ENCODE results near the gene KNSTRN.

The KNSTRN gene, protein sequence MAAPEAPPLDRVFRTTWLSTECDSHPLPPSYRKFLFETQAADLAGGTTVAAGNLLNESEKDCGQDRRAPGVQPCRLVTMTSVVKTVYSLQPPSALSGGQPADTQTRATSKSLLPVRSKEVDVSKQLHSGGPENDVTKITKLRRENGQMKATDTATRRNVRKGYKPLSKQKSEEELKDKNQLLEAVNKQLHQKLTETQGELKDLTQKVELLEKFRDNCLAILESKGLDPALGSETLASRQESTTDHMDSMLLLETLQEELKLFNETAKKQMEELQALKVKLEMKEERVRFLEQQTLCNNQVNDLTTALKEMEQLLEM

DNA sequence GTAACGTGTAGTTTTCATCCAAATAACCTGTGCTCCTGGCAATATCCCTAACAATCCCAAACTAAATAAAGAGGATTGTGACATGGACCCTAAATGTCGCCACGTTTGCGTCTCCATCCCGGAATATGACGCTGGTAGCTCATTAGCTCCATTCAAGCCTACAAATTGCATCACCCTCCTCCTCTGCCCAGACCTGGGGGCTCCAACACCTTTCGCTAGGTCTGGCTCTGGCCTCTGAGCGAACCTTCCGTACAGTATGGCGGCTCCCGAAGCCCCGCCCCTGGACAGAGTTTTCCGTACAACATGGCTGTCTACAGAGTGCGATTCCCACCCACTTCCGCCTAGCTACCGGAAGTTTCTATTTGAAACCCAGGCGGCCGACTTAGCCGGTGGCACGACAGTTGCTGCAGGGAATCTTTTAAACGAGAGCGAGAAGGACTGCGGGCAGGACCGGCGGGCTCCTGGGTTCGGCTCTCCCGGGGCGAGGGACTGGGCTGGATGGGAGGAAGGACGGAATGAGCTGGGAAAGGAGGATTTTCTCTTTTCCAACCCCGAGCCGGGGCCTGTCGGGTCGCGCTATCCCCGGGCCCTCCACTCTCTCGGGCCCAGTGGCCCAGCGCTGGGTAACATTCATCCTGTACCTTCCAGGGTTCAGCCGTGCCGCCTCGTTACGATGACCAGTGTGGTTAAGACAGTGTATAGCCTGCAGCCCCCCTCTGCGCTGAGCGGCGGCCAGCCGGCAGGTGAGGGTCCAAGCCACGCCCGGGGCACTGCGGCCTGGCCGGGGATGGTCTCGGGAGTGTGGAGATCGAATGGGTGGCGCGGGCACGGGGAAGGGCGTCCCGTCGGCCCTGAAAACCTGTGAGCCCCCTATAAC lies at the start of gene KNSTRN:
Gene KNSTRN (plus strand): TSS at position 142 of the 877 bp plus-strand sequence. CDS start 115 bp downstream, at position 257.
- DNase-seq (ENCODE audit: low spot score) = peak; percentile 95

DNA sequence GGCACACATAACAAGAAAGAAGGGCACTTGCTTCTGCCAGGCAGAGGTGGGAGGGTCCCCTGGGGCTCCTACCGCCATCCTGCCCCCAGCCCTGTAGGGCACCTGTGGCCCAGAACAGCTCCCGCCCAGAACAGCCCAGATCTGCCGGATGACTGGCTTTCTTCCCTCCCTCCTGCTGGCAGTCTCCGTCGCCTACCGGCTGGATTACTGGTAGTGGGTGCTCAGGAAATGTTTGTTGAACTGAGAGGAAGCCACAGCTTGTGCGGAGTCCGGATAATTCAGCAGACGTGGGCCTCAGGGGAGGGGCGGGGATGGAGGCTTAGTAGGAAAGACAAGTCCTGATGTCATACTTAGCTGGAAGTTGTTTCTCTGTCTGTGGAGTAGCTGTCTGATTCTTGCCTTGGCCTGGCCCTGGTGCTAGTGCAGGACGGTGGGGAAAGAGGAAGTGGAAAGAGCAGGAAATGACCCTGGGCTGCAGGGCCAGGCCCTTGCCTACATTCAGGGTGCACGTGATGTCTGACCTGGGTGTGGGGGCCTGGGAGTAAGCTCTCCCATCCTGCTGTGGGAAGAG lies 48.5 kb upstream of the KNSTRN start:
- no peak for DNase-seq (ENCODE audit: low spot score)

DNA sequence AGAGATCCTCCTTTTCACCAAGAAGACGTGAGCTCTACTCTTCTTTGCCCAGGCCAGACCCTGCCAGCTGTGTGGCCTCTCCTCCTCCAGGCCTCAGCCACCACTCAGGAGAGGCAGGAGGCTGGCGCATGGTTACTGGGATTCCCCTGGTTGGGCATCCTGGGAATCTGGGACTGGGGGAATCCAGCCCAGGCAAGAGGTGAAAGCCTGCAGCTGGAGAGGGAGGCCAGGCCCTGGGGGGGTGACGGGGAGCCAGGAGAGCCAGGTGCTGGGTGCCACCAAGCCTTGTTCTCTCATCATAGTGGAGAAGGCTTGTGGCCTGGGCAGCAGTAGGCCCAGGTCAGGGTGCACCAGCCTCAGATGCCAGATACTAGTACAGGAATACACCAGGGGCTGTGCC lies 48.0 kb upstream of the KNSTRN start:
- no peak for DNase-seq (ENCODE audit: low spot score)

DNA sequence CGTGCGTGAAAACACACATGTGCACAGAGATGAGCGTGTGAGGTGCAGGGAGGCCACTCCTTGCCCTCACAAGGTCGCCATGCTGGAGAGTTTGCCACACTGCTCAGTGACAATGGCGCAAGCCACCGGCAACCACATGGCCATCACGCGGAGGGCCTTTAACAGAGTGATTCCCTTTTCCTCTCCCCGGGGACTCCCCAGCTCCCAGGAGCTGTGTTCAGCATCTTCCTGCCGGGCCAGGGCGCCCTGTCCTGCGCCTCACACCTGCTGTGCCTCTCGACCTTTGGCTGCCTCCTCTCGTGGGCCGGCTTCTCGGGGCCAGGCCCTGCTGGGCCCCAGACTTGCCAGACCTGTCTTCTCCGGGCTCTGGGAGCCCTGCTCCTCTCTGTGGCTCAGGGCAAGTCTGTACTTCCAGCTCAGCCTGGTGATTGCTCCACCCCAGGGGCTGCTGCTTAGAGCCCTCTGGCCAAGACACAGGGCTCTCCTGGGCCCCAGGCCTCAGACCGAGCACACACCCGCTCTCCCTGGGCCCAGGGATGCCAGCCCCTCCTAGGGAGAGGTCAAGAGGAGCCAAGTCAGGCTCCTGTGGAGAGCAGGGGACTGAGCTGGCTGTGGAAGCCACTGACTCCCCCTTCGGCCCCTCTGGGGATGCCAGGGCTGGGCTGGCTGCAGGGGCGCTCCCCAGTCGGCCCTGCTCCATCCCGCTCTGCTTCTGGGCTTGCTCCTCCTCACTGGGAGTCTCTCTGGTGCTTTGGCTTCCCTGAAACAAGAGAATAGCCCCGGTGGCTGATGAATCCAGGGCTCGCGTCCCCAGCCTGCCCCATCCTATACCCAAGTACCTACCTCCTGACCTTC lies 47.4 kb upstream of the KNSTRN start:
- DNase-seq (ENCODE audit: low spot score) = no peak

DNA sequence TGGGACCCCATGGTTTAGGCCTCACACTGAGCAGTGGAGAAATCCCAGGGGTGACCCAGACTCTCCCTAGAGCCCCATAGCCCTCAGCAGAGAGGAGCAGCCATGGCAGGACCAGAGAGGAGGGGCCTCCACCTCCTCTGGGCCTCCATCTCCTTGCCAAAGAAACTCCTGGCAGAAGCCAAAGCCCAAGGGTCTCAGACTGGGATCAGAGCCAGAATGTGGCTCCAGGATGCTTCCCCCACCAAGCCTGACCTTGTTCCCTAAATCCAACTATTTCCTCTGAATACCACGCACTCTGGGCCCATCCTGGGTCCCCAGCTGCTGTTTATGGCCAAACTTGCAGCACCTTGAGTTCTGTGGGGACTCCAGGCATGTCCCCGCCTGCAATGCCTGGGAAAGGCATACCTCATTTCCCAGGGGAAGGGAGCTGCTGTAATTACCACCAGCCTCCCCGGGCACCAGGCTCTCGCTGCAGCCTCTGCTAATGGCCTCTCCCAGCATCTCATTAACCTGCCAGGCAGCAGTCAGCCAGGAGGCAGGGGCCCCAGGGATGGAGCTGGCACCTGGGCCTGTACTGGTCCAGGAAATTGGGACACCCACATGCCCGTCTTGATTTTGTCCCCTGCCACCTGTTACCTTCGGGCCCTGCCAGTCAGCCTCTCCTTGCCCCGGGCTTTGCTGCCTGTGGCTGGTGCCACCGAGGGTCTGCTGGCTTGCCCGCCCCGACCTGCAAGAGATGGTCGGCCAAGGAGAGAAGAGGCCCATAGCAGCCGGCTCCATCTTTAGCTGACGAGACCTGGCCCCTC lies 46.4 kb upstream of the KNSTRN start:
- DNase-seq (ENCODE audit: low spot score) = no peak

DNA sequence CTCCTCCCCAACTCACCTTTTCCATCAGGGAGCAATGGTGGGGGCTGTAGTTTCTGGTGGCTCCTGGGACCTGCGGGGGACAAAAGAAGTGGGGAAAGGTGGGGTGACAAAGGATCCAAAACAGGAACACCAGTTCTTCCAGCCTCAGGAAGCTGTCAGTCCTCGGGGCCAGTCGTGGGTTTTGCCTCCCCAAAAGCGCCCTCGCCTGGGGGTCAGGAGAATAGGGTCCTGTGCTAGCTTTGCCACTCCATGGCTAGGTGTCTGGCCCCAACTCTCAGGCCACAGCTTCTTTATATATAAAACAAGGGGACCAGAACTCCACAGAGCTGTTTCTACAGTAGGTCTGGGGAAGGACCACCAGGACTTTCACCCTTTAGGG lies 45.8 kb upstream of the KNSTRN start:
- no peak for DNase-seq (ENCODE audit: low spot score)

DNA sequence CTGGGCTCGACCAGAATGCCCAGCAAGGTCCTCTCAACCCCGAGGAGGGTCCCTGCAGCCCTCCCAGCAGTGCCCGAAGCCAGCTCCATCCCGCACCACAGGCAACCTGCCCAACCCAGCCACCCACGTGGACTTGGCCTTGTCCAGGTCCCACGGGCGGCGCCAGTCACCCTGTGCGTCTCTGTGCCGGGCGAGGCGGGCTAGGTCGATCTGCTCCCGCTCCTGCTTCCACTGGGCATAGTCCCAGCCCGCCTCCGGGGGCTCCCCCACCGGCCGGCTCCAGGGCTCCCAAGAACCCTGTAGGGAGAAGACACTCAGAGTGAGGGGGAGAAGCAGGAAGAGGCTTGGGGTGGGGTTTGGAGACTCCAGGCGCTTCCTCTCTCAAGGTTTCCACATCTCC lies 44.9 kb upstream of the KNSTRN start:
- no peak for DNase-seq (ENCODE audit: low spot score)

DNA sequence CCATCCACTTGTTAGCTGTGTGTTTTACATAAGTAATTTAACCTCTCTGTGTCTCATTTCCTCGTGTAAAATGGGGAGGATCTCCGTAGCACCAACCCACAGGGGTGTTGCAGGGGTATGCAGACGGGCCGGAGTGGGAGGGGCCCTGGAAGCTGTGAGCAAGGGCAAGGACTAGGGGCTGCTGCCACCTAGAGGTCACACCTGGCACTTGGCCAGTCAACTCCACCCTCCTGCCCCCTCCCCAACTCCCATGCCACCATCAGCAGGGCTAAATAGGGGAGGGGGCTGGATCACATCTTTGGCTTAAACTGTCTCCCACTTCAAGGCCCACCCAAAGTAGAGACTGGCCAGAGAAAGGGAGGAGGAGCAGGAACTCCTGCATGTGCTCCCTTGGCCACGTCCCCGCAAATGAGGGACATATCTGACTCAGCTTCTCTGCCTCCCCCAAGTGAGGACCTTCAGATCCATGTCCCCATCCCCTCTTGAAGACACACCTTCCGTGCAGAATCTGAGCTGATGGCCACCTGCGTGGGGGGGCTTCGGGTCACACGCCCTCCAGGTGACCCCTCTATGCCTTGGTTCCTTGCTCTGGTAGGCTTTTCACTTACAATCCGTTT lies 44.4 kb upstream of the KNSTRN start:
- DNase-seq (ENCODE audit: low spot score) = peak; percentile 61

DNA sequence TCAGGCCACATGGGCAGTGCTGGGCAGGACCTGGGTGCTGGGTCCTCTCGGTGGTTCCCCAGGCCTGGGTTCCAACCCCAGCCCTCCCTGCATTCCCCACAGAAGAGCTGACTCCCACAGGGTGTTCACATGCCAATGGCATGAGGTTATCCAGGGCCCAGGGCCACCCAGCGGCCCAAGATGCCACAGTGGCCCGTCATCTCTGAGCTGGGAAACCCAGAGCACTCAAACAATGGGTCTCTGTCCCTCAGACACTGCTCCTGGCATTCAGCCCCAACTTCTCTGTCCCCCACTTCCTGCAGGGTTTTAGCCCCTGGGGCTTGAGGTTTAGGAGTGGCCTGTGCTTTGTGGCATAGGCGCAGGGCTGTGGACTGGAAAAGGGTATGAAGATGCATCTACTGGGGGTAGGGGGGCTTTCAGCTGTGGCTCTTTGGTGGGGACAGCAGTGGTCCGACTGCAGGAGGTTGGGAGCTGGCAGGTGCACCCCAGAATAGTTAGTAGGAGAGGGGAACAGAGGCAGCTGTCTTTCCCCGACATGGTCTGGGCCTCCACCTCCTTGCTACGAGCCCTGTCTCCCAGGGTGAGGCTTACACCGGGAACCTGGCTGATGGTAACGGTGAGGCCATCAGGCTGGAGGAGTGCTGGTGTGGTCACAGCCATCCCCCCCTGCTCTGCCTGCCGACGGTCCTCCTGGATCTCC lies 43.5 kb upstream of the KNSTRN start:
- DNase-seq (ENCODE audit: low spot score) = peak; percentile 86

DNA sequence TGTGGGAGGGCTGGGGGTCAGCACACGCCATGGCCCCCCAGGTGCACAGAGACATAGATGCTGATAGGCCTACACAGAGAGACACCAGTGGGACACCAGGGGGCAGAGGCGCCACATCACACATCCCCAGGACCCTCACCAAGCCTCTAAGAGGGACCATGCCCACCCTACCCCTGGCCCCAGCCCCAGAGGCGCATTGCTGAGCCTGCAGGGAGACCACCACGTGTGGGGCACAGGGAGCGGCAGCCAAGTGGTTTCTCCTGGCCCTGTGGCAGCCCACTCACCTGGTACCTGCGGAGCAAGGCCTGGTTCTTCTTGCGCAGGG lies 42.9 kb upstream of the KNSTRN start:
- no peak for DNase-seq (ENCODE audit: low spot score)

DNA sequence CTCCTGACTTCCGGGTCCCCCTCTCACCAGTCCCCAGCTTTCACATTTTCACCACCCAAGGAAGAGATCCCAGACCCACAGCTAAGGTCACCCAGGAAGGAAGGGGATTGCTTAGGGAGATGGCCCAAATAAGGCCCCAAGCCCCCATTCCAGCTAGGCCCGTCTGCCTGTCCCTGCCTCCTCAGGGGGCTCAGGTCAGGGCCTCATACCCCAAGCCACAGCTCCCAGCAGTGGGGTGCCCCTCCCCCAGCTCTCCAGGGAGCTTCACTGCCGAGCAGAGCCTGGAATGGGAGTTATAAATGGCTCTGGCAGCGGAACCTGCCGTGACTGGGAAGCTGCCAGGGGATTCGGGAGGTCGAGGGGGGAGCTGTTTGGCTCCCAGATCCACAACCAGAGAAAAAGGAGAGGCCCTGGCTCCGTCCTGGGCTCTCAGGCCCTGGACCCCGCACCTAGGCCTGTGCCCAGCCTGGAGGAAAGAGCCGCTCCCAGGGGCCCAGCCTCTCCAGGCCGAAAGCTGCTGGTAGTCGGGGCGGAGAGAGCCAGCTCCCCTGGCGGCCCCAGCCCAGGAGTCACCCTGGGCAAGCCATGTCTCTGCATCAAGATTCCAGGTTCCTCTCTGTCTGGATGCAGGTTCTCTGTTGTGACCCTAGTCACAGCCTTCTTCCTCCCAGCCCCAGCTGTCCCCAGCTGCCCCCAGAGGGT lies 42.3 kb upstream of the KNSTRN start:
- DNase-seq (ENCODE audit: low spot score) = peak; percentile 75

DNA sequence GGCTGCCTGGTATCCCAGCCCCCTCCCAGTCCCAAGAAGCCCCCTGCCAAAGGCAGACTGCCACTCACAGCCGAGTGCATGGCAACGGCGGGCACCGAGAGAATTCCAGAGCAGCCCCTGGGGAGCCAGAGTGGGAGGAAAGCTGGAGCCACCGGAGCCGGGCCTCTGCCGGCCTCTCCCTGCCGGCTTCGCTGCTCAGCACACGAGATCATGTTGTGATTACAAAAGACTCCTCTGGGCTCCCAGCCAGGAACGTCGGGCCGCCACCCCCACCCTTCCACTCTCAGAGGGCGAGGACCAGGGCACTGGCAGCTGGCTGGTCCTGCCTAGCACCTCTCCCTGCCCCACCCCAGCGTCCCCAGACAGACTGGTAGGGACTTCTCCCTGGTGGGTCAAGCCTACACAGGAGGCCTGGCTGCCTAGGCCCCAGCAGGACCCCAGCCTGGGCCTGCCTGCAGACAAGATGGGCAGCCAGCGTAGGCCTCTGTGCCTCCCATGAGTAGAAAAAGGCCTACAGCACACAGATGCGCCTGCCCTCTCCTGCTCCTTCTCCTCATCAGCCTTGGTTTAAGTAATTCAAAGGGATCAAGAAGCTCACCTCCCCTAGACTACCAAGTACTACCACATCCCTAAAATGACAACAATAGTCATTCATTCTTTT lies 41.7 kb upstream of the KNSTRN start, which contains the start of gene CCDC9B:
Gene CCDC9B (minus strand): TSS at position 200 of the 661 bp plus-strand sequence. CDS start 120 bp downstream, at position 80.
- peak; percentile 93 for DNase-seq (ENCODE audit: low spot score)

DNA sequence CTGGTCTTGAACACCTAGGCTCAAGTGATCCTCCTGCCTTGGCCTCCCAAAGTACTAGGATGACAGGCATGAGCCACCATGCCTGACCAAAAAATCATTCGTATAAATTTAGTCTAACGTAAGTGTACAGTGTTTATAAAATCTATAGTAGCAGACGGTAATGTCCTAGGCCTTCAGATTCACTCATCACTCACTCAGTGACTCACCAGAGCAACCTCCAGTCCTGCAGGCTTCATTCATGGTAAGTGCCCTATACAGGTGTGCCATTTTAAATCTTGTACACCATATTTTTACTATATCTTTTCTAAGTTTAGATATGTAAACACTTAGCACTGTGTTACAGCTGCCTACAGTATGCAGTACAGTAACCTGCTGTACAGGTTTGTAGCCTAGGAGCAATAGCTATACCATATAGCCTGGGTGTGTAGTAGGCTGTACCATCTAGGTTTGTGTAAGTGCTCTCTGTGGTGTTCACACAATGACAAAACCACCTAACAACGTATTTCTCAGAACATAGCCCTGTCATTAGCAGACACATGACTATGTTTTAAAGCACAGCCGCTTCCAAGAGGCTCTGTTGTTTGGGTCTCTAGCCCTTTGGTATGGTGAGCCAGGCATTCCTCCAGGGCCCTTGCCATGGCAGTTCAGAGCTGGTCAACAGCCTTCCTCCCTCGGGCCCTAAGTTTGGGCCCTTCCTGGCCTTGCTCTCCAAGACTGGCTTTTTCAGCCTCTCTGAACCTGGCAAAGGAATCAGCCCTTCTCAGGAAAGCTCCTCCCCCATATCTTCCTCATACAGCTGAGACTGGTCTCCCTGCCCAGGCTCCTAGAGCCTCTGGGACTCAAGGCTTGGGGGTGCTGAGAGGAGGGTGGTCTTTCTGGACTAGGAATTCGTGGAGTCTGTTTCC lies 39.9 kb upstream of the KNSTRN start:
- DNase-seq (ENCODE audit: low spot score) = no peak

DNA sequence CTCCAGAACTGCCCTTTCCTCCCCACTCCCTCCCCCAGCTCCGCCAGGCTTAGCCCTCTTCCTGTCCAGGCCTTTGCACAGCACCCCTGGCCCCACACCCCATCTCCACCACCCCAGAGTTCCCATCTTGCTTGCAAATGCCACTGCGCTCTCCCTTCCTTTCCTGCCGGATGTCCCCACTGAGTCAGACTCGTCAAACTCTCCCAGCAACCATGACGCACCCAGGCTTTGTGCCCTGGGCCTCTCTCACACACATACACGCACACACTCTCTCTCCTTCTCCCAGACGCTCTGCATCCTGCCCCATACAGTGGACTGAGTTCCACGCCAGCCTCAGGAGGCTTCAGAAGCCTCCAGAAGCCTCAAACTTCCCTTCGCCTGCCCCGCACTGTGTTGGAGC lies 39.0 kb upstream of the KNSTRN start:
- peak; percentile 88 for DNase-seq (ENCODE audit: low spot score)

DNA sequence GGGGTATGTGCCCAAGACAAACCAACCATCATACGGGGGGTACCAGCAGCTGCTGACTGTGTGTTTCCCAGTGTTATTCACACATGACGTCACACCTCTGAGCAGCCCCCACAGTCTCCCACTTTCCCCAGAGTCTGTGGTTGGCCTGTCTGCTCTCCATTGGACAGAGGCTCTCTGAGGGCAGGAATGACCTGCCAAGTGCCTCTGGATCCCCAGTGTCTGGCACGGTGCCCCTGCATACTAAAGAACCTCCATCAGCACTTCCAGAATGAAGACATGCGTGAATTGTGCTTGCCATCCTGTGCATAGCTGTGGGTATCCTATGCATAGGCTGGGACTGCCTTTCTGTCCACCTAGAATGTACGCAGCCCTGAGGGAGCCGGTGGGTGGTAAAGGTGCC lies 38.3 kb upstream of the KNSTRN start:
- no peak for DNase-seq (ENCODE audit: low spot score)

DNA sequence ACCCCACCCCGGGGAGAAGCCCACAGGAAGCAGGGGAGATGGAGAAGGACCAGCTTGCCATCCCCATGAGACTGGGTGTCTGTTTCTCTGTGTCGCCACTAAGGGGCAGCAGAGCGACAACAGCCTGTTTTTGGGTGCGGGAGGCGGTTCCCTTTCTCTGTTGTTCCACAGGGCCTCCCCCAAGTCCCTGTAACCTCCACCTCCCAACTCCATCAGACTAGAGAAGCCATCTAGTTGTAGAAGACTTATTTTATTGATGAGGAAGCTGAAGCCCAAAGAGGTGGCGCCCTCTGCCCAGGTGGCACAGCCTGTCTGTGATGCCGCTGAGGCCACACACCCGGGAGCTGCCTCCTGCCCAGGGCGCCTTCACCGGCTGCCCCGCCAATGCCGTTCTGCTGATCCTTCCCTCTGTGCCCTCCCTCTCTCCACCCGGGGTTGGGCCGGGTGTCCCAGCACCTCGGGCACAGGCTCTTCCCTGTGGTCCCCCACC lies 37.8 kb upstream of the KNSTRN start:
- peak; percentile 80 for DNase-seq (ENCODE audit: low spot score)

DNA sequence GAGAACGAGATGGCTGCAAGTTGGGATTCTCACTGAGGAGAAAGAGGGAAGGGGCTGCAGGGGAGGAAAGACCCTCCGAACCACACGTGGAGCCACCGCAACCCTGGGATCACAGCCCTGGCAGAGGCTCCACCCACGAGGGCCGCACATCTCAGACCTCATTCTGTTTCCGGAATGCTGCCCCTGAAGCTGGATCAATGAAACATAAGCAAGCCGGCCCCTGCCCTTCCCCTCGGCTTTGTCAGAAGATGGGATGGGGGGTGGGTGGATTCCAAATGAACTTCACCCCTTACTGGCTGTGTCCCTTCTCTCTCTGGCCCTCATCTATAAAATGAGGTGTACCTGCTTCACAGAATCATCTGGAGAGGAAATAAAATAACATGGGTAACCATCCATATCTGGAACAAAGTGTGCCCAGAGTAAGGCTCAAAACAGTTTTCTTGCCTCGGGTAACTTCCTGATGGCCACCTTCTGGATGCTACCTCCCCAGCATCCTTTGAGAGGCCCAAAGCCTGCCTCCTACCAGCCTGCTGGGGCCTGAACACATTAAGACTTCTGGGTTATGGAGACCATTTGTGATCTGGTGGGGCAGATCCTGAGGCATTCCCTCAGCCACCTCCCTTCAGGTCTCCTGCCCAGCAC lies 37.2 kb upstream of the KNSTRN start:
- no peak for DNase-seq (ENCODE audit: low spot score)

All from AG20443 (cell line).